Smooth muscle cell (in vitro differentiated cells): Measurements from ENCODE around the gene CITED4. TPM values are rescaled to one million over a fixed set of nuclear protein-coding genes. Genes with fewer than 3 reads are reported as not detected.

Experiments used
- DNase-seq: peaks from one replicate; lab custom pipeline; 2025; ENCODE audit not compliant: unreplicated experiment; lab: John Stamatoyannopoulos, UW
- H2AFZ ChIP-seq: fragments of 200-600 bp; sonication (generic); 2 replicates; pipeline ENCODE4 v1.6.0; 2016; ENCODE audit warnings: antibody characterized with exemption, low read depth, mild to moderate bottlenecking
- H3F3A ChIP-seq: fragments of 200-600 bp; sonication (generic); 2 replicates; pipeline ENCODE4 v1.6.0; 2017; ENCODE audit warnings: antibody characterized with exemption, low read depth
- H3K27ac ChIP-seq: fragments of 200-600 bp; sonication (generic); 2 replicates; pipeline ENCODE4 v1.5.1; 2016; ENCODE audit warnings: low read depth, mild to moderate bottlenecking
- H3K27me3 ChIP-seq: fragments of 200-600 bp; sonication (generic); 2 replicates; pipeline ENCODE4 v1.6.1; 2016; ENCODE audit warnings: low read depth, mild to moderate bottlenecking
- H3K36me3 ChIP-seq: fragments of 200-600 bp; sonication (generic); 2 replicates; pipeline ENCODE4 v1.5.1; 2016; ENCODE audit warnings: low read depth
- H3K4me1 ChIP-seq: fragments of 200-600 bp; sonication (generic); 2 replicates; pipeline ENCODE4 v1.5.1; 2016; ENCODE audit warnings: low read depth
- H3K4me2 ChIP-seq: fragments of 200-600 bp; sonication (generic); 2 replicates; pipeline ENCODE4 v1.6.0; 2016; ENCODE audit warnings: mild to moderate bottlenecking
- H3K4me3 ChIP-seq: fragments of 200-600 bp; sonication (generic); 2 replicates; pipeline ENCODE4 v1.5.1; 2016; ENCODE audit warnings: mild to moderate bottlenecking
- H3K79me2 ChIP-seq: fragments of 200-600 bp; sonication (generic); 2 replicates; pipeline ENCODE4 v1.6.0; 2016; ENCODE audit warnings: low read depth, mild to moderate bottlenecking
- H3K9ac ChIP-seq: fragments of 200-600 bp; sonication (generic); 2 replicates; pipeline ENCODE4 v1.6.0; 2016; ENCODE audit warnings: low read depth
- H3K9me3 ChIP-seq: fragments of 200-600 bp; sonication (generic); replicated peaks from 2 replicates; pipeline ENCODE4 v1.5.1; 2016; ENCODE audit warnings: low read depth
- H4K20me1 ChIP-seq: fragments of 200-600 bp; sonication (generic); 2 replicates; pipeline ENCODE4 v1.6.0; 2016; ENCODE audit warnings: low read depth
- WGBS: methylation state at CpG from one replicate; pipeline ENCODE4 v1.1.7; 2016; ENCODE audit warnings: low lambda C conversion rate; 5-methylcytosine and 5-hydroxymethylcytosine counted together
- polyA plus RNA-seq: library from polyadenylated mRNA; unstranded; fragments of >200 nt; fragmentation: Nextera tagmentation; extraction: Ambion mirVana; gene quantifications from 2 replicates; pipeline ENCODE4 v1.2.1, GENCODE V29; 2016
- total RNA-seq: library from RNA; depleted of rRNA; stranded (reverse); fragments of >200 nt; gene quantifications from 2 replicates; pipeline ENCODE4 v1.2.3, GENCODE V29; 2014
- TF ChIP-seq, protein P1 (sequence below): fragments of 200-600 bp; sonication (generic); IDR thresholded peaks from 2 replicates; pipeline ENCODE4 v1.5.1; 2017; ENCODE audit warnings: borderline replicate concordance, mild to moderate bottlenecking, antibody characterized with exemption; ENCODE audit not compliant: insufficient read depth, poor library complexity, severe bottlenecking

CITED4 gene
- total and polyA plus RNA-seq, 2 experiments from 2014 or later: 5.5 to 10.7 TPM

GRCh38 chr1:40842207-40842606, 20.0 kb downstream of the CITED4 start:
- no peak overlapping the region for H3K27ac ChIP-seq
- WGBS: 75% methylated on average over 4 of the region's 4 CpGs
- no peak overlapping the region for H3K4me3 ChIP-seq
- TF ChIP-seq, protein P1, sequence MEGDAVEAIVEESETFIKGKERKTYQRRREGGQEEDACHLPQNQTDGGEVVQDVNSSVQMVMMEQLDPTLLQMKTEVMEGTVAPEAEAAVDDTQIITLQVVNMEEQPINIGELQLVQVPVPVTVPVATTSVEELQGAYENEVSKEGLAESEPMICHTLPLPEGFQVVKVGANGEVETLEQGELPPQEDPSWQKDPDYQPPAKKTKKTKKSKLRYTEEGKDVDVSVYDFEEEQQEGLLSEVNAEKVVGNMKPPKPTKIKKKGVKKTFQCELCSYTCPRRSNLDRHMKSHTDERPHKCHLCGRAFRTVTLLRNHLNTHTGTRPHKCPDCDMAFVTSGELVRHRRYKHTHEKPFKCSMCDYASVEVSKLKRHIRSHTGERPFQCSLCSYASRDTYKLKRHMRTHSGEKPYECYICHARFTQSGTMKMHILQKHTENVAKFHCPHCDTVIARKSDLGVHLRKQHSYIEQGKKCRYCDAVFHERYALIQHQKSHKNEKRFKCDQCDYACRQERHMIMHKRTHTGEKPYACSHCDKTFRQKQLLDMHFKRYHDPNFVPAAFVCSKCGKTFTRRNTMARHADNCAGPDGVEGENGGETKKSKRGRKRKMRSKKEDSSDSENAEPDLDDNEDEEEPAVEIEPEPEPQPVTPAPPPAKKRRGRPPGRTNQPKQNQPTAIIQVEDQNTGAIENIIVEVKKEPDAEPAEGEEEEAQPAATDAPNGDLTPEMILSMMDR: no peak
- H3K4me1 ChIP-seq: no peaks in the 10 kb centered on the region
- H4K20me1 ChIP-seq: no peaks in the 10 kb centered on the region
- no peak overlapping the region for H2AFZ ChIP-seq
- H3F3A ChIP-seq: no peaks in the 10 kb centered on the region
- H3K27me3 ChIP-seq: no peaks in the 10 kb centered on the region
- H3K9me3 ChIP-seq: no peaks in the 10 kb centered on the region
- H3K9ac ChIP-seq: no peak overlapping the region
- H3K36me3 ChIP-seq: no peaks in the 10 kb centered on the region
- no peaks in the 10 kb centered on the region for H3K79me2 ChIP-seq
- DNase-seq: no peak
- H3K4me2 ChIP-seq: no peak overlapping the region

GRCh38 chr1:40841602-40842001, 20.6 kb downstream of the CITED4 start:
- no peaks in the 10 kb centered on the region for H3K4me1 ChIP-seq
- H3K79me2 ChIP-seq: no peaks in the 10 kb centered on the region
- no peaks in the 10 kb centered on the region for H3K9me3 ChIP-seq
- H3K36me3 ChIP-seq: no peaks in the 10 kb centered on the region
- H3K27ac ChIP-seq: no peak overlapping the region
- H3K4me2 ChIP-seq: no peak overlapping the region
- no peak for DNase-seq
- no peak overlapping the region for H2AFZ ChIP-seq
- TF ChIP-seq, protein P1: no peak
- WGBS: 97% methylated on average over 7 of the region's 7 CpGs
- no peaks in the 10 kb centered on the region for H3K27me3 ChIP-seq
- H3K9ac ChIP-seq: no peak overlapping the region
- H3K4me3 ChIP-seq: no peak overlapping the region
- H3F3A ChIP-seq: no peaks in the 10 kb centered on the region
- no peaks in the 10 kb centered on the region for H4K20me1 ChIP-seq

DNA sequence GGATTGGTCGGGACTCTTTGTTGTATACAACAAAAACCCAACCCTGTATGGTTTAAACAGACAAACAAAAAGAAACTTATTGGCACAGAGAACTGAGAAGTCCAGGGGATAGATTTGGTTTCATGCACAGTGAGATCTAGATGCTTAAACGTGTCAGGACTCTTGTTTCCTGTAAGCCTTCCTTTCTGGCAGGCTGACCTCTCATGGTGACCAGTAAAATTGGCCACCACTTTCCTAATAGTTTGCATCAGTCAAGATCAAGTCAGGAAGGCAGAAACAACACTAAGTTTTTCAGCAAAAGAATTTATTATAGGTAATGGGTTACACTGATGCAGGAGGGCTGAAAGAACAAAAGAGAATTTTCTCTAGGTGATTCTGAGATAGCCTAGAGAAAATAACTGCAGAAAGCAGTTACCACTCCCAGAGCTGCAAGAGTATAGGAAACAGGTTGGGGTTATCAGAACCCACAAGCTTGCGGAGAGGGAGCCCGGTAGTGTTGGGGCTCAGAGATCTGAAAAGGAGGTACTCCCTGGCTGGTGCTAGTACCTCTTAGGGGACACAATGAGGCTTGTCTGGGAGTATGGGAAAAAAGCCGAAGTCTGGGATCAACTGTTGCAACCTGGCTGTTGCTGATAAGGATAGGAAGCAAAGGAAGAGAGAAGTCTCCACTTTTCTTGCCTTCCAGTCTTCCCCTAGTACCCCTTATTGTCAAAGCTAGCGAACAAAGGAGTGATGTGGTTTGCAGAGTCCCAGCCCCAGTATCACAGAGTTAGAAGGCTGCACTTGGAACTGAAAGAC, 21.4 kb downstream of the CITED4 start:
- Histone ChIP-seq H3F3A (no peaks in the 10 kb centered on the region), H3K4me1 (no peaks in the 10 kb centered on the region), H3K79me2 (no peaks in the 10 kb centered on the region), H3K27ac (no peak overlapping the region), H3K4me3 (no peak overlapping the region), H3K27me3 (no peaks in the 10 kb centered on the region), H3K36me3 (no peaks in the 10 kb centered on the region), H3K9me3 (no peaks in the 10 kb centered on the region), H4K20me1 (no peaks in the 10 kb centered on the region), H3K9ac (no peak overlapping the region), H2AFZ (no peak overlapping the region), H3K4me2 (no peak overlapping the region)
- 86% methylated on average over 6 of the region's 6 CpGs for WGBS
- DNase-seq: no peak
- TF ChIP-seq, protein P1: no peak

- 98% methylated on average over 5 of the region's 5 CpGs for WGBS
- Histone ChIP-seq H3K4me2 (no peak overlapping the region), H2AFZ (no peak overlapping the region), H3K4me3 (no peak overlapping the region), H3K9me3 (no peaks in the 10 kb centered on the region), H3K36me3 (no peaks in the 10 kb centered on the region), H3K27me3 (no peaks in the 10 kb centered on the region), H3K27ac (no peak overlapping the region), H4K20me1 (no peaks in the 10 kb centered on the region), H3K9ac (no peak overlapping the region), H3K79me2 (no peaks in the 10 kb centered on the region), H3K4me1 (no peaks in the 10 kb centered on the region), H3F3A (no peaks in the 10 kb centered on the region)
- no peak for DNase-seq
- TF ChIP-seq, protein P1: no peak
These were observed 22.2 kb downstream of the CITED4 start for GRCh38 chr1:40839943-40840335.
